SK-N-SH (cell line): ENCODE data around the gene HEMGN. TPM values are rescaled to one million over a fixed set of nuclear protein-coding genes. Genes with fewer than 3 reads are reported as not detected.

ENCODE experiments used
- CTCF ChIA-PET: fragments of 300-600, 350-600 bp; formaldehyde crosslinking; extraction: SDS; loops from one replicate; lab custom pipeline; 2021; lab: Yijun Ruan, JAX
- POLR2A ChIA-PET: fragments of 350-600 bp; sonication (Branson Sonifier 250); formaldehyde crosslinking; extraction: SDS; loops from one replicate; lab custom pipeline; 2020; ENCODE audit warnings: antibody characterized with exemption, inconsistent platforms; lab: Yijun Ruan, JAX
- DNase-seq: peaks from one replicate; pipeline ENCODE4 v3.0.0; 2012
- H2AFZ ChIP-seq: fragments of 200-600 bp; sonication (generic); 2 replicates; pipeline ENCODE4 v1.8.1; 2016; ENCODE audit warnings: antibody characterized with exemption, mild to moderate bottlenecking, low read depth
- H3F3A ChIP-seq: fragments of 200-600 bp; sonication (generic); replicated peaks from 2 replicates; pipeline ENCODE3; 2016; ENCODE audit warnings: antibody characterized with exemption, mild to moderate bottlenecking; ENCODE audit not compliant: insufficient read depth
- H3K27ac ChIP-seq, 2 experiments: fragments of 200-500 bp in 1 of 2; fragments of 200-600 bp in 1 of 2; sonication (Bioruptor generic) in 1 of 2; sonication (generic), shearing (Covaris generic) in 1 of 2; 2 replicates each; pipeline versions ENCODE4 v1.5.1 to v1.6.1; 2014 to 2016; ENCODE audit warnings: low read depth in 2 of 2, inconsistent platforms in 1 of 2, low read length in 1 of 2, mild to moderate bottlenecking in 1 of 2, mixed read lengths in 1 of 2
- H3K27me3 ChIP-seq: fragments of 200-600 bp; sonication (generic), shearing (Covaris generic); 2 replicates; pipeline ENCODE4 v1.6.1; 2016; ENCODE audit warnings: mixed run types; ENCODE audit not compliant: insufficient read depth
- H3K36me3 ChIP-seq, 2 experiments: fragments of 200-500 bp in 1 of 2; fragments of 200-600 bp in 1 of 2; sonication (Bioruptor generic) in 1 of 2; sonication (generic) in 1 of 2; replicated peaks in 1 of 2; 2 replicates each; pipeline versions ENCODE3 to v1.5.1; 2014 to 2016; ENCODE audit warnings: low read length in 1 of 2, mild to moderate bottlenecking in 1 of 2; ENCODE audit not compliant: insufficient read depth in 2 of 2, control insufficient read depth in 1 of 2
- H3K4me1 ChIP-seq, 2 experiments: fragments of 200-500 bp in 1 of 2; fragments of 200-600 bp in 1 of 2; sonication (Bioruptor generic) in 1 of 2; sonication (generic), shearing (Covaris generic) in 1 of 2; 2 replicates each; pipeline versions ENCODE4 v1.5.1 to v1.6.1; 2014 to 2016; ENCODE audit warnings: low read depth in 1 of 2, low read length in 1 of 2, mixed run types in 1 of 2; ENCODE audit not compliant: insufficient read depth in 2 of 2, control insufficient read depth in 1 of 2
- H3K4me2 ChIP-seq: fragments of 200-600 bp; sonication (generic), shearing (Covaris generic); 2 replicates; pipeline ENCODE4 v1.6.1; 2017; ENCODE audit warnings: mixed run types
- H3K4me3 ChIP-seq, 2 experiments: fragments of 200-500 bp in 1 of 2; fragments of 200-600 bp in 1 of 2; sonication (Bioruptor generic) in 1 of 2; sonication (generic), shearing (Covaris generic) in 1 of 2; 2 replicates each; pipeline versions ENCODE4 v1.5.1 to v1.8.1; 2014 to 2016; ENCODE audit warnings: low read depth in 2 of 2, inconsistent platforms in 1 of 2, low read length in 1 of 2, mild to moderate bottlenecking in 1 of 2, mixed read lengths in 1 of 2, moderate library complexity in 1 of 2
- H3K79me2 ChIP-seq: fragments of 200-600 bp; sonication (generic); 2 replicates; pipeline ENCODE4 v1.8.1; 2017; ENCODE audit warnings: mild to moderate bottlenecking; ENCODE audit not compliant: insufficient read depth
- H3K9ac ChIP-seq: fragments of 200-600 bp; sonication (generic); 2 replicates; pipeline ENCODE4 v1.6.1; 2017; ENCODE audit warnings: mixed run types
- H3K9me2 ChIP-seq: fragments of 200-600 bp; sonication (generic); 2 replicates; pipeline ENCODE4 v1.6.1; 2017; ENCODE audit warnings: mixed run types
- H3K9me3 ChIP-seq: fragments of 200-600 bp; sonication (generic); 2 replicates; pipeline ENCODE4 v1.6.1; 2017; ENCODE audit warnings: mixed run types, mild to moderate bottlenecking, moderate library complexity
- H4K20me1 ChIP-seq: fragments of 200-600 bp; sonication (generic); 2 replicates; pipeline ENCODE4 v1.6.1; 2017; ENCODE audit warnings: mild to moderate bottlenecking, mixed run types; ENCODE audit not compliant: insufficient read depth
- CHD2 ChIP-seq: fragments of 150-350 bp; IDR thresholded peaks from 2 replicates; pipeline ENCODE4 v1.6.1; 2018; ENCODE audit warnings: low read length; ENCODE audit not compliant: partially characterized antibody
- EZH2phosphoT487 ChIP-seq: fragments of 200-600 bp; sonication (generic); IDR thresholded peaks from 2 replicates; pipeline ENCODE4 v1.6.1; 2017; ENCODE audit warnings: low read depth, mixed run types, mild to moderate bottlenecking, antibody characterized with exemption, moderate library complexity, borderline replicate concordance
- FOXJ3 ChIP-seq: sonication (generic); formaldehyde crosslinking; IDR thresholded peaks from 2 replicates; pipeline ENCODE4 v1.5.1; 2020; ENCODE audit warnings: mild to moderate bottlenecking, missing genetic modification reagents
- MXI1 ChIP-seq: IDR thresholded peaks from 2 replicates; pipeline ENCODE4 v1.6.1; 2012; ENCODE audit warnings: mild to moderate bottlenecking, low read depth, low read length, improper control_type of control experiment
- NFIC ChIP-seq: IDR thresholded peaks from 2 replicates; pipeline ENCODE4 v1.4.0; 2012; ENCODE audit warnings: borderline replicate concordance
- RCOR1 ChIP-seq: fragments of 150-350 bp; IDR thresholded peaks from 2 replicates; pipeline ENCODE4 v1.6.1; 2017; ENCODE audit warnings: antibody characterized with exemption, low read length
- RFX5 ChIP-seq: IDR thresholded peaks from 2 replicates; pipeline ENCODE4 v1.6.1; 2012; ENCODE audit warnings: mild to moderate bottlenecking, improper control_type of control experiment, low read length
- SMC3 ChIP-seq: IDR thresholded peaks from 2 replicates; pipeline ENCODE4 v1.6.1; 2012; ENCODE audit warnings: low read depth, low read length, improper control_type of control experiment
- TAF1 ChIP-seq: IDR thresholded peaks from 2 replicates; pipeline ENCODE4 v1.6.1; 2012; ENCODE audit warnings: low read depth, mild to moderate bottlenecking, low read length, moderate library complexity, borderline replicate concordance
- TCF12 ChIP-seq: IDR thresholded peaks from 2 replicates; pipeline ENCODE4 v1.4.0; 2012
- TEAD4 ChIP-seq: IDR thresholded peaks from 2 replicates; pipeline ENCODE4 v1.4.0; 2012; ENCODE audit warnings: mild to moderate bottlenecking, borderline replicate concordance; ENCODE audit not compliant: insufficient read depth
- USF2 ChIP-seq: fragments of 150-350 bp; IDR thresholded peaks from 2 replicates; pipeline ENCODE4 v1.6.1; 2017; ENCODE audit warnings: antibody characterized with exemption, low read length, low read depth, borderline replicate concordance
- YY1 ChIP-seq: IDR thresholded peaks from 2 replicates; pipeline ENCODE4 v1.4.0; 2012; ENCODE audit warnings: low read depth, mild to moderate bottlenecking
- WGBS: methylation state at CpG from one replicate; pipeline ENCODE4 v1.1.6; 2017; ENCODE audit warnings: low lambda C conversion rate; 5-methylcytosine and 5-hydroxymethylcytosine counted together
- polyA plus RNA-seq, 3 experiments: library from polyadenylated mRNA; depleted of rRNA; stranded (reverse); fragments of >200 nt; gene quantifications; 2 replicates each; pipeline ENCODE4 v1.2.3, GENCODE V29; 2012
- small RNA-seq, 7 experiments: library from RNA; depleted of rRNA; stranded (forward); fragments of <200 nt; gene quantifications; one replicate each; pipeline ENCODE3, GENCODE V24; 2012
- TF ChIP-seq, protein P1 (sequence below): fragments of 200-600 bp; sonication (generic); IDR thresholded peaks from 2 replicates; pipeline ENCODE4 v1.6.1; 2017; ENCODE audit warnings: antibody characterized with exemption, mild to moderate bottlenecking, moderate library complexity
- TF ChIP-seq, protein P2 (sequence below): fragments of 150-350 bp; IDR thresholded peaks from 2 replicates; pipeline ENCODE4 v1.6.1; 2016; ENCODE audit warnings: mild to moderate bottlenecking, low read depth, low read length
- TF ChIP-seq, protein P3 (sequence below): IDR thresholded peaks from 2 replicates; pipeline ENCODE4 v1.4.0; 2012; ENCODE audit warnings: low read depth

HEMGN gene
- polyA plus RNA-seq, 1 of the 3 experiments (the other 2 are of a cell fraction) = not detected

- Histone ChIP-seq H3K9me2 (no peaks in the 10 kb centered on the region), H3K79me2 (no peaks in the 10 kb centered on the region), H2AFZ (no peak overlapping the region), H3K36me3 (no peaks in the 10 kb centered on the region), H3K4me3 (no peak overlapping the region), H3K4me1 (peaks cover 0 to 3% of the 10 kb centered on the region in 2 experiments; a peak in 1 of 4 replicates), H4K20me1 (no peaks in the 10 kb centered on the region), H3F3A (peaks cover 23% of the 10 kb centered on the region), H3K9me3 (0 out of 2 replicates have a peak, but pooled peaks cover 8% of the 10 kb centered on the region), H3K4me2 (no peak overlapping the region), H3K27ac (no peak overlapping the region), H3K27me3 (no peaks in the 10 kb centered on the region), H3K9ac (no peak overlapping the region)
- TF ChIP-seq YY1 = no peak
- TF ChIP-seq, protein P1, sequence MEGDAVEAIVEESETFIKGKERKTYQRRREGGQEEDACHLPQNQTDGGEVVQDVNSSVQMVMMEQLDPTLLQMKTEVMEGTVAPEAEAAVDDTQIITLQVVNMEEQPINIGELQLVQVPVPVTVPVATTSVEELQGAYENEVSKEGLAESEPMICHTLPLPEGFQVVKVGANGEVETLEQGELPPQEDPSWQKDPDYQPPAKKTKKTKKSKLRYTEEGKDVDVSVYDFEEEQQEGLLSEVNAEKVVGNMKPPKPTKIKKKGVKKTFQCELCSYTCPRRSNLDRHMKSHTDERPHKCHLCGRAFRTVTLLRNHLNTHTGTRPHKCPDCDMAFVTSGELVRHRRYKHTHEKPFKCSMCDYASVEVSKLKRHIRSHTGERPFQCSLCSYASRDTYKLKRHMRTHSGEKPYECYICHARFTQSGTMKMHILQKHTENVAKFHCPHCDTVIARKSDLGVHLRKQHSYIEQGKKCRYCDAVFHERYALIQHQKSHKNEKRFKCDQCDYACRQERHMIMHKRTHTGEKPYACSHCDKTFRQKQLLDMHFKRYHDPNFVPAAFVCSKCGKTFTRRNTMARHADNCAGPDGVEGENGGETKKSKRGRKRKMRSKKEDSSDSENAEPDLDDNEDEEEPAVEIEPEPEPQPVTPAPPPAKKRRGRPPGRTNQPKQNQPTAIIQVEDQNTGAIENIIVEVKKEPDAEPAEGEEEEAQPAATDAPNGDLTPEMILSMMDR = no peak
- TF ChIP-seq FOXJ3 = no peak
- no peak for TF ChIP-seq CHD2
- TF ChIP-seq USF2 = no peak
- TF ChIP-seq RCOR1 = no peak
- no peak for TF ChIP-seq TCF12
- TF ChIP-seq RFX5 = no peak
- TF ChIP-seq SMC3 = no peak
- no peak for TF ChIP-seq TEAD4
- TF ChIP-seq, protein P2, sequence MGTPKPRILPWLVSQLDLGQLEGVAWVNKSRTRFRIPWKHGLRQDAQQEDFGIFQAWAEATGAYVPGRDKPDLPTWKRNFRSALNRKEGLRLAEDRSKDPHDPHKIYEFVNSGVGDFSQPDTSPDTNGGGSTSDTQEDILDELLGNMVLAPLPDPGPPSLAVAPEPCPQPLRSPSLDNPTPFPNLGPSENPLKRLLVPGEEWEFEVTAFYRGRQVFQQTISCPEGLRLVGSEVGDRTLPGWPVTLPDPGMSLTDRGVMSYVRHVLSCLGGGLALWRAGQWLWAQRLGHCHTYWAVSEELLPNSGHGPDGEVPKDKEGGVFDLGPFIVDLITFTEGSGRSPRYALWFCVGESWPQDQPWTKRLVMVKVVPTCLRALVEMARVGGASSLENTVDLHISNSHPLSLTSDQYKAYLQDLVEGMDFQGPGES = no peak
- no peak for TF ChIP-seq EZH2phosphoT487
- TF ChIP-seq MXI1 = no peak
- TF ChIP-seq NFIC = no peak
- TF ChIP-seq TAF1 = no peak
- TF ChIP-seq, protein P3, sequence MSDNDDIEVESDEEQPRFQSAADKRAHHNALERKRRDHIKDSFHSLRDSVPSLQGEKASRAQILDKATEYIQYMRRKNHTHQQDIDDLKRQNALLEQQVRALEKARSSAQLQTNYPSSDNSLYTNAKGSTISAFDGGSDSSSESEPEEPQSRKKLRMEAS = no peak
- no peak for DNase-seq
- WGBS = 82% methylated on average over 4 of the region's 4 CpGs
- CTCF ChIA-PET = interaction anchor here (1.4 to 2.6 kb wide), 3 partner anchors 9 to 27 kb away, joined by 4 to 14 read pairs (median 9); no protein-coding TSS in a partner anchor
- POLR2A ChIA-PET = no interaction called here
These were observed 57.6 kb downstream of the HEMGN start for GRCh38 chr9:97880336-97880735.

Small RNAs within 50 kb of the gene (small RNA-seq; reads per million reads assigned to genes)
- 0 reads per million in 7 experiments for gene RF00019

Other genes starting within 250 kb of the HEMGN start
- gene XPA, start 240.8 kb downstream of the HEMGN start, polyA plus RNA-seq (2012; rRNA removed) = 3.2 and 3.3 TPM in 2 replicates
- 0.03 and 0.08 TPM in 2 replicates for gene FOXE1, start 84.9 kb downstream of the HEMGN start, polyA plus RNA-seq (2012; rRNA removed)
- 8.1 and 11.8 TPM in 2 replicates for gene TRMO, start 15.7 kb downstream of the HEMGN start, polyA plus RNA-seq (2012; rRNA removed)
- 21.6 and 28.4 TPM in 2 replicates for gene ANP32B, start 45.2 kb upstream of the HEMGN start, polyA plus RNA-seq (2012; rRNA removed)
- gene NANS, start 118.6 kb upstream of the HEMGN start, polyA plus RNA-seq (2012; rRNA removed) = 53.5 and 61.3 TPM in 2 replicates
- 13.4 and 15.3 TPM in 2 replicates for gene TRIM14, start 181.1 kb upstream of the HEMGN start, polyA plus RNA-seq (2012; rRNA removed)